GM19397 (cell line): ENCODE data around the gene XPOT.

ENCODE experiments used
- ATAC-seq: cut with Tn5 transposase; IDR thresholded peaks from one replicate; pipeline ENCODE4 v1.9.1; 2021; ENCODE audit warnings: mild to moderate bottlenecking, moderate library complexity; ENCODE audit not compliant: unreplicated experiment

The XPOT gene

DNA sequence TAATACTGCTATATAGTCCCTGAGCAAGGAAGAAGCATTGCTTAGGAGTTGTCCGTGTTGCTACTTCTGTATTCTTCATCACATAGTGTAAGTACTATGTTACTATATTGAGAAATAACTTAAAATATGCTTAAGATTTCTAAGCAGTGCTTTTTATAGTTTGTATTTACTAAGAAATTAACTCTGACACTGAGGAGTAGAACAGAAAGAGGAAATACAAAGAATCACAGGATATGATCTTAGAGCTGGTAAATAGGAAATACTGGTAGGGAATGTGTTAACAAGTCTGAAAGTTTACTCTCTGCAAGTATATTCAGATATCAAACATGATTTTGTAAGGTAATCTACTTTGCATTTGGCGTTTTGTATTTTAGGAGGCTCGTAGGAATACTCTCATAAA lies 15.5 kb downstream of the XPOT start:
- no peak for ATAC-seq

DNA sequence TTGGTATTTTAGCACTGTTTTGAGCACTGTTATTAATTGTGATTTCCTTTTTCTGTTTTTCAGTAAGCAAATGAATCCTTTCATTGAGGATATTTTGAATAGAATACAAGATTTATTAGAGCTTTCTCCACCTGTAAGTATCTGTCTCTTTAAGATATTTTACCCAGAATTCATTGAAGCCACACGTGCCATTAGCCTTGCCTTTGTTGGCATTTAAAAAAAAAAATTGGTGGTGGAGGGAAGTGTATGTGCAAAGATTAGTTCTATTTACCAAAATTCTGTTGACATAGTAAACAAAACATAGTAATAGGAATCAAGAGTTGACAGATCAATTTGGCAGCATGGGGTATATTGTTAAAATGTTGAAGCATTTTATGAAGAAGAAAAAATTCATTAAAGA lies 23.8 kb downstream of the XPOT start:
- no peak for ATAC-seq

DNA sequence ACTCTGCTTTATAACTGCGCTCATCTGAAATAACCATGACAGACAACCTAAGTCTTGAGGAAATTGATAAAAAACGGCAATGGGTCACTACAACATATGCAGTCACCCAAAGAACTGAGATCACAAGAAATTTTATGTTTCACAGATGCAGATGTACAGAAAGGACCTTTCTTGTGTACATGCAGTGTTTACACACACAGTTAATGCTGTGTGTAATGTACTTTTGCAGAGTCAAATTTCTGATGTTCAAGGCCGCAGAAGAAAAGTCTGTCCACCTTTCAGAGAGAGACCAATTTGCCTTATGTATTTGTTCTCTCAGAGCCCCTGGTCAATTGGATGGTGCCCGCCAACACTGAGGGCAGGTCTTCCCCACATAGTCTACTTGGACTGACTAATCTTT lies 24.8 kb downstream of the XPOT start:
- no peak for ATAC-seq

DNA sequence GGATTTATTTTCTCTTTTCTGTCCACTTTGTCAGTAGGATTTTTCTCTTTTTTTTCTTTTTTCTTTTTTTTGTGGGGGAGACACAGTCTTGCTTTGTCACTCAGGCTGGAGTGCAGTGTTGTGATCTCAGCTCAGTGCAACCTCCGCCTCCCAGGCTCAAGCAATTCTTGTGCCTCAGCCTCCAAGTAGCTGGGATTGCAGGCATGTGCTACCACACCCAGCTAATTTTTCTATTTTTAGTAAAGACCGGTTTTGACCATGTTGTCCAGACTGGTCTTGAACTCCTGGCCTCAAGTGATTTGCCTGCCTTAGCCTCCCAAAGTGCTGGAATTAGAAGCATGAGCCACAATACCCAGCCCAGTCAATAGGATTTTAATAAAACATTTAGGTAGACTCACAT lies 26.7 kb downstream of the XPOT start:
- ATAC-seq = no peak

DNA sequence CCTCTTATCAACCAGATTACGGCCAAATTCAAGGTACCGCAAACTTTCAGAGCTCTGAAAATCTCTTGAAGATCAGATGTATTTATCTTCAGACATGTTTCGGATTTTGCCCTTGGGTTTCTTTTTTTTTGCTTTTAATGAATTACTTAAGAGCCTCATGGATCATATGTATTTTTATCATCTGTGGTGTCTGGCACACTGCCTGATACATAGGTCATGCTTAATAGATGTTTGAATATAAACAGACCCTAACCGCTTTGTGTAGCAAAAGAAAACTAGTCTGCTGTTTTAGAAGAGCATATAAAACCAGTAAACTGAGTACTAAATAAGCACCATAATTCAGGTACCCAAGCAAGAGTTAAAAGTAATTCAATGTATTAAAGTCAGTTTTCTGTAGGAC lies 27.6 kb downstream of the XPOT start:
- ATAC-seq = no peak

DNA sequence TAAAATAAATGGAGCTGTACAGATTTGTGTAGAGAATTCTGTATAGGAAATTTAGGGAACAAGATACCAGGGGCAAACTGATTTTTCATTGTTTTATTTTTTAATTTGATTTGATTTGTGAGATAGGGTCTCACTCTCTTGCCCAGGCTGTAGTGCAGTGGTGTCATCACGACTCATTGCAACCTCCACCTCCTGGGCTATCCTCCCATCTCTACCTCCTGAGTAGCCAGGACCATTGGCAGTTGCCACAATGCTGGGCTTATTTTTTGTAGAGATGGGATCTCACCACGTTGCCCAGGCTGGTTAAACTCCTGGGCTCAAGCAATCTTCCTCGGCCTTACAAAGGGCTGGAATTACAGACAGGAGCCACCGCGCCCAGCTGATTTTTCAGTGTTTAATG lies 29.7 kb downstream of the XPOT start:
- no peak for ATAC-seq

DNA sequence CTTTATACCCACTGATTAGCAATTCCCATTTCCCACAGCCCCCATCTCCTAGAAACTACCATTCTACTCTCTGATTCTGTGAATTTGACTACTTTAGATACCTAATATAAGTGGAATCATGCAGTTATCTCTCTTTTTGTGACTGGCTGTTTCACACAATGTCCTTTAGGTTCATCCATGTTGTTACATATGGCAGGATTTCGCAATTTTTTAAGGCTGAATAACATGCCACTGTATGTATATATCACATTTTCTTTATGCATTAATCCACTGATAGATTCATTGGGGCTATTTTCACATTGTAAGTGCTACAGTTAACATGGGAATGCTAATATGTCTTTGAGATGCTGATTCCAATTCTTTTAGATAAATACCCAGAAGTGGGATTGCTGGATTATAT lies 35.9 kb downstream of the XPOT start:
- no peak for ATAC-seq

DNA sequence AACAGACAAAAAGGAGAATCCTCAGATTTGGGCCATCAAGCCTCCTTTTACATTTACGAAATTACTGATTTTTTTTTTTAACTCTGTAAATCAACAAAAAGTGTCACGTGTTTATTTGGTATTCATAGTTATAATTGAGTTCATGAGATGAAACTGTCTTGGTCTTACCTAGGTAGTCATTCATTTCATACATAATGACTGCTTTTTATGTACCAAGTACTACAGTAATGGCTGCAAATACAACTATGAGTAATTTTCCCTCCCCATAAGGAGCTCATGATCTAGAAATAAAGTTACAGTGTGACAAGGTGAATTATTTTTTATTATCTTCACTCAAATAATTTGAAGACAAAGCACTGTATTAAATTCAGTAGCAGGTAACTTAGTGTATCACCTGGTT lies 41.3 kb downstream of the XPOT start:
- ATAC-seq = no peak

DNA sequence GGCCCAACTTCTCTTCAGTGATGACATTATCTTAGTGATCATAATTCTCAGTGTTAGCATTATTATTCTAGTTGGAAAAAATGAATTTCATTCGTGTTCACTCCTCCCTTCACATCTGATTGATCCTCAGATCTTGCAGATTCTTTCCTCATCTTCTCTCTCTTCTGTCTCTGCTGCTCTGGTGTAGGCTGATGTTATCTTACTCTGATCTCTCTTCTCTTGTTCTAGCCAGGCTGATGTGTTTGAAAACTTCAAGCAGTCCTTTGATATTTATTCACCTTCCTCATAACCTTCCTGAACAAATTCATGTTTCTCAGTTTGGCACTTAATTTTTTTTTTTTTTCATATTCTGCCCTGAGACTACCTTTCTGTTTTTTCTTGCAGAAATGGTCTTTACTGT lies 42.1 kb downstream of the XPOT start:
- ATAC-seq = no peak

DNA sequence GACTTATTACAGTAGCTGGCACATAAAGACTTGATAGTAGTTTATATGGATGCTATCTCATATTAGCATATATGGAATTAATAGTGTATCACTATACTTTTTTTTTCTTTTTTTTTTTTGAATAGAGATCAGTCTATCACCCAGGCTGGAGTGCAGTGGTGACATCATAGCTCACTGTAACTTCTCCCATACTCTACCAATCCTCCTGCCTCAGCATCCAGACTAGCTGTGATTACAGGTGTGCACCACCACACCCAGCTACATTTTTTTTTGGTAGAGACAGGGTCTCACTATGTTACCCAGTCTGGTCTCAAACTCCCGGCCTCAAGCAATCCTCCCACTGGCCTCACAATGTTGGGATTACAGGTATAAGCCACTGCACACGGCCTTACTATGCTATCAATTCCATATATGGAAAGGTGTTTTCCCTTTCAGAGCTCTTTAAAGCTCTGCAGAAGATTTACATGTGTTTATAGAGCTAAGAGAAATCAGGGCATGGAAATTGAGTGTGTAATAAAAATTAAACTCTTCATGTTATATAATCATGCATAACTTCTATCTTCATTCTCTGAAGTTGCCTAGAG lies 46.0 kb downstream of the XPOT start:
- ATAC-seq = no peak

DNA sequence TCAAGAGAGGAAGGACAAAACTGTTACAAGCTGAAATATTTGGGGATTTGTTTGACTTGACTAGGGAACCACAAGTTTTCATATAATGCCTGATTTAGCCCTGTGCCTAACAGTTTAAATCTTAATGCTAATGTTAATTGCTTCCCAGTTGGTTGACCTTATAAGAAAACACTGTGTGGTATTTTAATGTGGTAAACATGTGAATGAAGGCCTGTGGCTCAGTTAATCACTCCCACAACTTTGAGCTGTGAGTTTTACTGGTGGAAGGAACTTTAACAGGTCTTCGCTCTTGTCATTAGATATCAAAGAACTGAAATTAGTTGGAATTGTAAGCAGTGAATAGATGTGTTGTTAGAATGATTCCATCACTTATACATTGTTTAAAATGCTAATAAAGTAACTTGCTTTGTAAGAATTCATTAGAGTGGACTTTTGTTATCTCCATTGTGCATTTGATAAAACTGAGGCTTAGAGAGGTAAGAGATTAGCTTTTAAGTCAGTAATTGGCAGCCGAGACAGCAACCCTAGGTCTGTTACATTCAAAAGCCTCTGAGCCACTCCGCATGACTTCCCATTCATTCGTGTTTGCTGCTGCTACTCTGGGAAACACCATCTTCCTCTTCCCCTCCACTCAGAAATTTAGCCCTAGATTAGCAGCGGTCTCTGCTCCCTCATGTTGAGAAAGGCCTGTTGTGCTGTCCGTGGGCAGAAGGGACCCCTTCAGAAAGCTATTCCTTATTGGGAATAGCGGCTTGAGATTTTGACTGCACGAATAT lies 46.7 kb downstream of the XPOT start:
- ATAC-seq = no peak

DNA sequence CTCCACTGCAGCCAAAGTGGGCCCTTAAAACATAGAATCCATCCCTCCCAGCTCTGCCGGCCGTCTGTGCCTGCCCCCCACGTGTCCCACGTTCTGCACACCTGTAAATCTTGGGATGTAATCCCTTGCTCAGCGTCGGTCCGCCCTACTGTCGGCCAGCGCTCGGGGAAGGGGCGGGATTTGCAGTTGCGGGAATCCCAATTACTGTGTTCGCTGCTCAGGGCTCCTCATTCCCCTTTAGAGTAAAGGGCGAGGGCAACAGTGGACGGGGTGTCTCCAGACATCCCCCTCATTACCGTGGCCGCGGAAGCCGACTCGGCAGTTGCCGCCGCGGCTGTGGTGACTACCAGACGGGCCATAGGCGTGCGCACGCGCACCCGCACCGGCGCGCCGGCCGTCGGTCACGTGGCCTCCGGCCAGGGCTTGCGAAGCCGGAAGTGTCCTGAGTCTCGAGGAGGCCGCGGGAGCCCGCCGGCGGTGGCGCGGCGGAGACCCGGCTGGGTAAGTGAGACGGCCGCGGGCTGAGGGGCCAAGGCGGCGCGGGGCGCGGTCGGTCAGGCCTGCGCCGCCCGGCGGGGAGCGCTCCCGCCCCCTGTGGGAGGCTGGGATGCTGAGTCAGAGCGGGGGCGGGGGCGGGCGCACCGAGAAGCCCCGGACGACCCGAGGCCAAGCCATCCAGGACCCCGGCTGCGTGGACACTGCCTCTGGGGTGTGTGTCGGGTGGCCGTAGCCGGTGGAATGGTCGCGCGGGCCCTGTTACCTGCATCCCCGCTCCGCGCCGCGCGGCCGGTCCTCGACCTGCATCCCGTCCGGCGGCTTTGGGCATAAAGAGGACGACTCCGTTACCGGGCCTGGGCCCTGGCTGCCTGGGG lies 47.7 kb downstream of the XPOT start, which contains the start of gene TBK1:
Gene TBK1, plus strand, starts transcription at position 434 of the 872 bp plus-strand sequence. CDS start 3,751 bp downstream, outside the sequence.
- peak; percentile 95 for ATAC-seq

DNA sequence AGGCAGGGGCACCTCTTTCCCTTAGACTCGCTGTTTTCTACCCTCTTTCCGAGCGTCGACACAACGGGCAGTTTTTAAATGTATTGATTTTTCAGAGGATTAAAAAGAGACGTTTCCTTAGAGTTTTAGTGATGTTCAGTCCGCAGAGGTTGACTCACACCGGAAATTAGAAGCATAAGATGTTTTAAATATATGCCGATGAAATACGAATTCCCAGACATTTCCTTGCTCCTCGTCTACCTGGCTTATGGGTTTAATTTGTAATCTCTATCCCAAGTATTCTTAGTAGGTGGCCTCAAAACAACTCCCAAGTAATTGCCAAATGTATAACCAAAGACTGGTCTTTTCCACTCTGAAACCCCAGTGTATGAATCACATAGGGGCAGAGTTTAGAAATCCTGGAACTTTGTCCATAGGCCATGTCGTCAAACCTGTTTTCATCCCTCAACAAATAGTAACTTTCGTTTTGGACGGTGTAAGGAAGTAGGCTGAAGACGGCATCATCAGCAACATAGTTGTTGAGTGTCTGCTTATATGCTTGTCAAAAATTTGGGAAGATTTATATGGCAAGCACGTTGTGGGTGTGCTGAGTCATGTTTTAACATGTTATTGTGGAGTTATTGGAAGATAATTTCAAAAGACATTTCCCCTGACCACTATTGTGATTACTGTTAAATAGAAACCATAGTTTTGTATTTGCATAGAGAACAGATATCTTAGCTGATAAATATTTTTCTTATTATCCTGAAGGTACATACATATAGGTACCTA lies 48.6 kb downstream of the XPOT start:
- no peak for ATAC-seq

DNA sequence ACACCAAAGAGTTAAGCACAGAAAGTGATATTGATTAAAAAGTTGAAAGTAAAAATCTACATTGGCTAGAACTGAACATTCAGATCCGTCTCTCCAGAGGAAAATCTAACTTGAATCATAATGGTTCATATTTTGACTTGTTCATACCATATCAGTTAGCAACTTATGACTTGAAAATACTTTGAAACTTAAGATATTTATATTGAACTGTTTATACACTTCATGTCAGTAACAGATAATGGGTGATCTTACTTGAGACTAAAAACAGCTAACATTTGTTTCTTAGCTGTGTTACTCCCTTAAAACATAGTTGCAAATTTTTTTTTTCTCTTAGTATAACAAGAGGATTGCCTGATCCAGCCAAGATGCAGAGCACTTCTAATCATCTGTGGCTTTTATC lies 51.3 kb downstream of the XPOT start:
- no peak for ATAC-seq

DNA sequence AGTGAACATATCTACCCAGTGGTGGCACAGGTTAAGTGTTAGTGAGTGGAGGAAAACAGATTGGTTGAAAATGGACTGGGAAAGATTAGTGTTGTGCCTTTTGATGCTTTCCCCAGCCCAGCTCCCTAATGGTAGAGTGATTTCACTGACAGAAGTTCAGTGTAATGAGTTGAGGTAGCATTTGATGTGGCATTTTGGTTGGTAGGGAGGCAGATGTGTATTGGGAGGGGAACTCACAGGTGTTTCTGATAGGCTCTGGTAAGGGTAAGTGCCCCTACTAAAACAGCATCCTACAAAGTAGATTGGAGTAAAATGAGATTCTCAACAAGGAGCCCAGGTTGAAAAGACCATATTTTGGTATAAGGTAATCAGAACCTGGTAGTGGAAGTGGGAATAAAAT lies 51.9 kb downstream of the XPOT start:
- ATAC-seq = no peak

DNA sequence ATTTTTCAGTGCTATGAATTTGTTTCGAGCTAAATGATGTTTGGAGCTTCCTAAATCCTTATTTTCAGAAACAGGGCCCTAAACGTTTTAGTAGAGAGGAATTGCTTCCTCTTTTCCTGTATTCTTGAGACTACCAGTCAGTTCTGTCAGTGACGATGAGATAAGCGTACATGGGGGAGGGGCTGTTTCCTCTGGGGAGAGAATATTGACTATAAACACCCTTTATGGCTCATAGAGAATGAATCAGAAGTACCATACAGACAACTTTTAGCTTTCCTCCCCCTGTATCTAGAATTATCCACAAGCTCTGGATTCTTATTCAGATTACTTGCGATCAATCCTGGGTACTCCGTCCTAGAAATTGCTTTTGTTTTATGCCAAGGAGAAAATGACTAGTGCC lies 52.8 kb downstream of the XPOT start:
- no peak for ATAC-seq

DNA sequence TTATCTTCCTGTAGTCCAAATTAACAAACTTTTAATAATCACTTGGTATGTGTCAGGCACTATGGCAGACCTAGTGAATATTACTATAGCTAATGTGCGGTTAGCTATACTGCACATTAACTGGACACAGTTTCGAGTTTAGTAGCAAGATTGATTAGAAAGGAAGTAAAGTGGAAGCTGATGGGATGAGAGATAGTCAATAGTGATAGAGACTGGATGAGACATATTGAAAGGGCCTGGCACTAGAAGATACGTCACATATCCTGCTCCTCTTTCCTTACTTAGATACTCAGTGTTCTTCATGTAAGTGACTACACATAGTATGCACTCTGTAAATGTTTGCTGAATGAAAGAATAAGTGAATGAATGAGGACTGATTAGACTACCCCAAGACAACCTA lies 53.3 kb downstream of the XPOT start:
- ATAC-seq = peak; percentile 30

DNA sequence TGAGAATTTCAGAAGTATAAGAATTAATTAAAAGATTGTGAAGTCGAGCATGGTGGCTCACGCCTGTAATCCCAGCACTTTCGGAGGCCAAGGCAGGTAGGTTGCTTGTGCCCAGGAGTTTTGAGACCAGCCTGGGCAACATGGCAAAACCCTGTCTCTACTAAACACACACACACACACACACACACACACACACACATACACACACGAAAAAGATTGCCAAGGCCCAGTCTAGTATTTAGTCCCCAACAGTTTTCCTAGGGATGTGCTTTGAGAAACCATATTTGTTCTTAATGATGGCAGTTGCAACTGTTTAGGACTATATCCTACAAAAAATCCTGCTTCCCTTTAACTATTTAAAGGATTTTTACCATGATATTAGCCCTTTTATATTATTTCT lies 53.7 kb downstream of the XPOT start:
- no peak for ATAC-seq

DNA sequence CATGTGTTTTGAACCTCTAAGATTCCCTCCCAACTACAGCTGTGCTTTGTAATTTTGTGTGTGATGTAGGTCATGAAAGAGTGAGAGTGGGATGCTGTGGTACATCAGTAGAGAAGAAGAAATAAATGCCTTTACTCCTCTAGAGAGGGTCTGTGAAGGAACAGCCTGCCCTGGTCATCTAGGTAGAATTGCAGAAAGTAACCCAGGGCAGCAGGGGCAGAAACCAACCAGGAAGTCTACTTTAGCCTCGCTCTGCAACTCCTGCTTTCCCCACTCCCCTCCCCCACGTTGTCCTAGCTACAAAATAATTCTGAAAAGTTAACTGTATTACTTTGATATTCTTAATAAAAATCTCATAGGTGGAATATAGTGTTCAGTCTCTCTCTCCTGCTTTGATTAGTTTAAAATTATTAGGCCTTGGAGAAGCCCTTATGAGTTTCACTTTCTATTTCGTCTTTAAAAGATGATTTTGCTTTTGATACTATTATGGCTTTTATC lies 55.3 kb downstream of the XPOT start:
- ATAC-seq = no peak

DNA sequence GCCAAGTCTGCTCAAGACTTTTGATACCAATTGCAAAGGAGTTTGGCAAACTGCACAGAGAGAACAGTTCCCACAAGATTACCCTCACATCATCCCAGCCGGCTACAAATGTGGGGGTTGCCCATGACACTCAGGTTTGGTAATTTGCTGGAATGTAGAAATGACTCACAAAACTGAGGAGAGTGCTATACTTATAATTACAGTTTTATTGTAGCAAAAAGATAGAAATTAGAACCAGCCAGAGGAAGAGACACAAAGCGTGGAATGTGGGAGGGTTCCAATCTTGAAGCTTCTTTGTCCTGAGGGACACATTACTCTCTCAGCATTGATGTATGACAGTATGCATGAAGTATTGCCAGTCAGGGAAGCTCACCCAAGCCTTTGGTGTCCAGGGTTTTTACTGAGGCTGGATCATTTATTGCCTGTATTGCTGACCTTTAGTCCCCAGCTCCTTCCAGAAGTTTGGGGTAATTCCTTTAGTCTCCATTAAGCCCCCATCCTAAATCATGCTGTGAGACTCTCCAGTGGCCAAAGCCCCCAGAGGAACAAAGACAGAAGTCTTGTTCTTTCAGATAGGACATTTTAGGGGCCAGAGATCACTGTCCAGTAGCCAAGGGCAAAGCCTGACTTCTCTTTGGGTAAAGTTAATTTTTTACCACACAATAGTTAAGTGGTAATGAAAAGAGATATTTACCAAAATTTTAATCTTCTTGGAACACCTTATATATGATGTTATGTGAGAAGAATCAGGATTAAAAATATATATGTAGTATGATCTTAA lies 57.6 kb downstream of the XPOT start:
- no peak for ATAC-seq
